K562 (cell line): Measurements from ENCODE around the gene TMPO. TPM values are rescaled to one million over a fixed set of nuclear protein-coding genes. Genes with fewer than 3 reads are reported as not detected.
A peak's percentile ranks its signal among the peaks of the same experiment; 100 is the strongest.

Experiments
- ATAC-seq: fragments of 200-7000 bp; cut with Tn5 transposase; 3 replicates; pipeline ENCODE4 v1.9.1; 2020; ENCODE audit warnings: moderate library complexity
- BruUV-seq: library from RNA; stranded (reverse); fragments of 400-500 nt; replicated peaks from 2 replicates; lab custom pipeline; 2021; lab: Mats Ljungman, UMichigan
- CTCF ChIA-PET: fragments of 300-600 bp; formaldehyde crosslinking; extraction: SDS; loops from one replicate; lab custom pipeline; 2021; ENCODE audit warnings: low intra/inter-chr PET ratio; lab: Yijun Ruan, JAX
- POLR2A ChIA-PET: fragments of 300-600, 350-650 bp; sonication (Branson Sonifier 250); formaldehyde crosslinking; extraction: SDS; loops from one replicate; lab custom pipeline; 2021; ENCODE audit warnings: antibody characterized with exemption, inconsistent platforms; lab: Yijun Ruan, JAX
- DNase-seq, 4 experiments: peaks; one replicate each; pipeline versions ENCODE4 v3.0.0 to v3.0.0-alpha.2; 2011 to 2018; ENCODE audit warnings: low spot score in 3 of 4, mixed read lengths in 3 of 4; ENCODE audit errors: extremely low read depth in 1 of 4
- FAIRE-seq: peaks from 2 replicates; lab custom pipeline; 2011; peaks lifted over from hg19 to GRCh38; lab: Jason Lieb, UNC
- H2AFZ ChIP-seq: 2 replicates; pipeline ENCODE4 v1.6.0; 2011; ENCODE audit warnings: low read depth, low read length, control low read depth, inconsistent platforms
- H3K27ac ChIP-seq: fragments of 200-600 bp; 3 replicates; pipeline ENCODE4 v1.8.0; 2011; ENCODE audit warnings: low read depth, mild to moderate bottlenecking, control low read depth, inconsistent platforms, low read length, moderate library complexity, mixed read lengths; ENCODE audit errors: extremely low read depth
- H3K27me3 ChIP-seq, 2 experiments: fragments of 300-600 bp in 1 of 2; 2 replicates in 1 of 2; 3 replicates in 1 of 2; pipeline versions ENCODE4 v1.6.0 to v1.8.0; 2011; ENCODE audit warnings: inconsistent platforms in 2 of 2, low read length in 2 of 2, mild to moderate bottlenecking in 1 of 2, mixed read lengths in 1 of 2, moderate library complexity in 1 of 2; ENCODE audit not compliant: control insufficient read depth in 2 of 2, insufficient read depth in 2 of 2
- H3K36me3 ChIP-seq: fragments of 300-600 bp; 3 replicates; pipeline ENCODE4 v1.8.0; 2011; ENCODE audit warnings: mild to moderate bottlenecking, low read length, inconsistent platforms; ENCODE audit not compliant: control insufficient read depth, insufficient read depth
- H3K4me1 ChIP-seq, 2 experiments: fragments of 200-600 bp in 1 of 2; replicated peaks in 1 of 2; 2 replicates in 1 of 2; 3 replicates in 1 of 2; pipeline versions ENCODE4 v1.5.1 to v1.8.0; 2011; ENCODE audit warnings: inconsistent platforms in 2 of 2, low read length in 2 of 2, mild to moderate bottlenecking in 1 of 2, mixed read lengths in 1 of 2, moderate library complexity in 1 of 2; ENCODE audit not compliant: control insufficient read depth in 2 of 2, insufficient read depth in 2 of 2
- H3K4me2 ChIP-seq: 2 replicates; pipeline ENCODE4 v1.6.1; 2011; ENCODE audit warnings: low read length, control low read depth, inconsistent platforms, mixed read lengths; ENCODE audit not compliant: insufficient read depth
- H3K4me3 ChIP-seq: fragments of 200-600 bp; sonication (generic), shearing (Covaris generic); 2 replicates; pipeline ENCODE4 v1.5.1; 2016; ENCODE audit warnings: control low read depth, inconsistent platforms
- H3K79me2 ChIP-seq: fragments of 200-600 bp; 3 replicates; pipeline ENCODE4 v1.8.0; 2011; ENCODE audit warnings: low read length, inconsistent platforms; ENCODE audit not compliant: control insufficient read depth, insufficient read depth
- H3K9ac ChIP-seq, 2 experiments: 2 replicates each; pipeline versions ENCODE4 v1.6.0 to v1.6.1; 2011; ENCODE audit warnings: low read depth in 2 of 2, low read length in 2 of 2, control low read depth in 1 of 2, inconsistent platforms in 1 of 2, mild to moderate bottlenecking in 1 of 2, mixed read lengths in 1 of 2; ENCODE audit not compliant: insufficient read depth in 1 of 2
- H3K9me1 ChIP-seq: one replicate; pipeline ENCODE4 v1.6.0; 2011; ENCODE audit warnings: inconsistent platforms, mild to moderate bottlenecking, low read length, moderate library complexity; ENCODE audit not compliant: control insufficient read depth, insufficient read depth
- H3K9me3 ChIP-seq: replicated peaks from 2 replicates; pipeline ENCODE4 v1.5.1; 2011; ENCODE audit warnings: low read depth, low read length, inconsistent platforms; ENCODE audit not compliant: control insufficient read depth, insufficient read depth
- H4K20me1 ChIP-seq: replicated peaks from 2 replicates; pipeline ENCODE4 v1.6.1; 2011; ENCODE audit warnings: low read length, inconsistent platforms, mixed read lengths; ENCODE audit not compliant: control insufficient read depth, insufficient read depth
- CREM ChIP-seq: IDR thresholded peaks from 2 replicates; pipeline ENCODE4 v1.6.1; 2014; ENCODE audit warnings: antibody characterized with exemption, low read depth
- EZH2 ChIP-seq: IDR thresholded peaks from 2 replicates; pipeline ENCODE4 v1.6.1; 2012; ENCODE audit warnings: low read depth, mild to moderate bottlenecking, inconsistent platforms, low read length, borderline replicate concordance
- HMG20A ChIP-seq: fragments of 450-650 bp; formaldehyde crosslinking; conservative IDR thresholded peaks from 2 replicates; pipeline ENCODE4 v1.4.0; 2020; ENCODE audit warnings: mild to moderate bottlenecking, mixed read lengths
- KAT7 ChIP-seq: sonication (generic); formaldehyde crosslinking; IDR thresholded peaks from 2 replicates; pipeline ENCODE4 v1.8.0; 2022; ENCODE audit warnings: missing genetic modification reagents, mild to moderate bottlenecking, borderline replicate concordance
- MEF2A ChIP-seq: IDR thresholded peaks from 2 replicates; pipeline ENCODE4 v1.6.1; 2011; ENCODE audit warnings: low read depth, mild to moderate bottlenecking, low read length, moderate library complexity; ENCODE audit not compliant: control insufficient read depth
- POLR2H ChIP-seq: IDR thresholded peaks from 2 replicates; pipeline ENCODE4 v1.6.1; 2016; ENCODE audit warnings: missing genetic modification characterization, low read depth, mild to moderate bottlenecking, control low read depth, missing compliant biosample characterization, moderate library complexity
- PTBP1 ChIP-seq: fragments of 200-400 bp; formaldehyde crosslinking; IDR thresholded peaks from 2 replicates; pipeline ENCODE4 v1.6.1; 2017; ENCODE audit warnings: low read depth, low read length
- RBM22 ChIP-seq: fragments of 200-400 bp; formaldehyde crosslinking; IDR thresholded peaks from 2 replicates; pipeline ENCODE4 v1.6.1; 2018; ENCODE audit warnings: low read length, low read depth; ENCODE audit not compliant: poor library complexity, severe bottlenecking
- RFX5 ChIP-seq: IDR thresholded peaks from 2 replicates; pipeline ENCODE4 v1.6.1; 2011; ENCODE audit warnings: low read depth, mild to moderate bottlenecking, improper control_type of control experiment, low read length
- RFX7 ChIP-seq: fragments of 250-450 bp; sonication (Bioruptor Pico); IDR thresholded peaks from 2 replicates; pipeline ENCODE4 v1.5.1; 2021; ENCODE audit warnings: mild to moderate bottlenecking
- SIN3B ChIP-seq: fragments of 450-650 bp; IDR thresholded peaks from 2 replicates; pipeline ENCODE4 v1.6.1; 2017; ENCODE audit warnings: low read depth, mild to moderate bottlenecking, moderate library complexity
- SP1 ChIP-seq: sonication (generic); formaldehyde crosslinking; IDR thresholded peaks from 2 replicates; pipeline ENCODE4 v1.8.1; 2022; ENCODE audit warnings: mild to moderate bottlenecking, missing genetic modification reagents
- THRAP3 ChIP-seq: fragments of 450-650 bp; IDR thresholded peaks from 2 replicates; pipeline ENCODE4 v1.6.1; 2016; ENCODE audit warnings: mild to moderate bottlenecking, inconsistent platforms, borderline replicate concordance
- UBTF ChIP-seq, 2 experiments: IDR thresholded peaks; 2 replicates each; pipeline ENCODE4 v1.6.1; 2012; ENCODE audit warnings: improper control_type of control experiment in 2 of 2, low read depth in 2 of 2, low read length in 2 of 2, borderline replicate concordance in 1 of 2
- ZEB2 ChIP-seq: fragments of 450-650 bp; IDR thresholded peaks from 2 replicates; pipeline ENCODE4 v1.6.1; 2016
- ZNF282 ChIP-seq: sonication (generic); formaldehyde crosslinking; IDR thresholded peaks from 2 replicates; pipeline ENCODE4 v1.8.1; 2023; ENCODE audit warnings: missing genetic modification reagents
- WGBS: fragments of 100-300 bp; shearing (Covaris generic); methylation state at CpG from one replicate; pipeline ENCODE4 v1.1.6; 2016; ENCODE audit warnings: low coverage, mixed read lengths; ENCODE audit not compliant: insufficient coverage; ENCODE audit errors: missing lambda C conversion rate; 5-methylcytosine and 5-hydroxymethylcytosine counted together
- in situ Hi-C: fragments of 300-500 bp; cut with MboI; formaldehyde crosslinking; loops from 4 replicates; pipeline ENCODE4 v1.15.0; 2018; ENCODE audit warnings: inconsistent platforms, mixed read lengths
- intact Hi-C: fragments of 100-400 bp; cut with micrococcal nuclease; formaldehyde crosslinking; loops from 2 replicates; pipeline ENCODE4 v1.14.2; 2022
- polyA plus RNA-seq, 8 experiments: library from polyadenylated mRNA; depleted of rRNA in 4 of 8; stranded (reverse) in 5 of 8; unstranded in 3 of 8; fragments of >200 nt; fragmentation: Nextera tagmentation in 2 of 8; fragmentation: Illumina TruSeq in 1 of 8; extraction: Ambion mirVana in 2 of 8; extraction: Trizol in 1 of 8; gene quantifications; 2 replicates each; pipeline versions ENCODE4 v1.2.1 to v1.2.3, GENCODE V29; 2011 to 2014; ENCODE audit warnings: inconsistent platforms in 1 of 8, missing spikeins in 1 of 8
- total RNA-seq, 7 experiments: library from RNA; depleted of rRNA in 6 of 7; stranded (reverse); fragments of >200 nt in 6 of 7; fragmentation: Illumina TruSeq in 2 of 7; extraction: Trizol in 2 of 7; gene quantifications; 2 replicates each; pipeline versions ENCODE4 v1.2.1 to v1.2.3, GENCODE V29; 2011 to 2021; ENCODE audit warnings: low replicate concordance in 1 of 7

The TMPO gene
- total and polyA plus RNA-seq, 9 of the 15 experiments (the other 6 are each of a cell fraction or from before 2014, with no cell fraction given), result 62.1 to 263 (median 182) TPM

- no peak for FAIRE-seq
- 58% methylated on average over 1 of the region's 1 CpG for WGBS
- POLR2A ChIA-PET, result interaction anchor here (1.1 kb wide), 1 partner anchor 19 kb away, joined by 3 read pairs; the partner anchor contains the start of gene SLC25A3
These were observed 58.7 kb downstream of the TMPO start for GRCh38 chr12:98574110-98574509.

GRCh38 chr12:98575013-98575412, 59.6 kb downstream of the TMPO start:
- 60% methylated on average over 4 of the region's 4 CpGs for WGBS
- no peaks in the 10 kb centered on the region for H4K20me1 ChIP-seq
- FAIRE-seq (no peak), DNase-seq (no peak), ATAC-seq (no peak)
- H3K27ac ChIP-seq, result no peak overlapping the region
- H3K27me3 ChIP-seq, result no peaks in the 10 kb centered on the region
- no peak overlapping the region for H3K4me2 ChIP-seq
- H3K36me3 ChIP-seq, result no peaks in the 10 kb centered on the region
- ChIA-PET CTCF (no interaction called here), POLR2A (interaction anchor here (0.7 kb wide), 1 partner anchor 59 kb away, joined by 3 read pairs; no protein-coding TSS in a partner anchor)
- H3K9ac ChIP-seq, result no peak overlapping the region
- H2AFZ ChIP-seq, result no peak overlapping the region
- no TSS peak for BruUV-seq
- no peaks in the 10 kb centered on the region for H3K79me2 ChIP-seq
- H3K9me1 ChIP-seq, result no peaks in the 10 kb centered on the region
- H3K4me1 ChIP-seq, result peaks cover 4 to 15% of the 10 kb centered on the region in 2 experiments; a peak in 3 of 5 replicates
- in situ Hi-C loops, result no loop called here
- H3K9me3 ChIP-seq, result no peaks in the 10 kb centered on the region
- intact Hi-C loops, result no loop called here
- no peak overlapping the region for H3K4me3 ChIP-seq
- no peak for TF ChIP-seq SP1
- no peak for TF ChIP-seq RFX7 (CRISPR knock-in tag)
- TF ChIP-seq SIN3B, result no peak
- TF ChIP-seq HMG20A (CRISPR knock-in tag), result no peak
- no peak for TF ChIP-seq RFX5
- no peak for TF ChIP-seq CREM
- no peak for TF ChIP-seq THRAP3
- no peak for TF ChIP-seq UBTF (IDR thresholded peaks at IDR 0.05; ENCODE audit: borderline replicate concordance in 1 of 2, low read depth in 2 of 2, low read length in 2 of 2)
- TF ChIP-seq ZEB2, result no peak
- no peak for TF ChIP-seq ZNF282 (CRISPR knock-in tag)
- TF ChIP-seq POLR2H (tag), result no peak
- no peak for TF ChIP-seq RBM22
- TF ChIP-seq PTBP1, result no peak

More at GRCh38 chr12:98574110-98574509, 58.7 kb downstream of the TMPO start:
- in situ Hi-C loops (no loop called here), intact Hi-C loops (no loop called here)
- no peak overlapping the region for H3K4me2 ChIP-seq
- peak overlapping the region; percentile 27; the same call in 1 of the 2 replicates for H2AFZ ChIP-seq
- no peaks in the 10 kb centered on the region for H3K36me3 ChIP-seq
- no peak overlapping the region for H3K4me3 ChIP-seq
- H4K20me1 ChIP-seq, result no peaks in the 10 kb centered on the region
- ATAC-seq (no peak), DNase-seq (no peak)
- CTCF ChIA-PET, result no interaction called here
- no peak overlapping the region for H3K9ac ChIP-seq
- no peak overlapping the region for H3K27ac ChIP-seq
- peaks cover 0 to 8% of the 10 kb centered on the region in 2 experiments; a peak in 3 of 5 replicates for H3K4me1 ChIP-seq
- BruUV-seq, result no TSS peak
- no peaks in the 10 kb centered on the region for H3K79me2 ChIP-seq
- H3K9me3 ChIP-seq, result no peaks in the 10 kb centered on the region
- TF ChIP-seq MEF2A (peak; percentile 73; the same call in 1 of the 2 replicates), KAT7 (no peak), EZH2 (no peak)
- no peaks in the 10 kb centered on the region for H3K9me1 ChIP-seq
- no peaks in the 10 kb centered on the region for H3K27me3 ChIP-seq
